ENCODE data around the gene FGFBP3.

GRCh38 chr10:91860885-91861284 is 48.4 kb downstream of the FGFBP3 start:
- no peak for TF ChIP-seq CTCF (IDR thresholded peaks at IDR 0.05; ENCODE audit: insufficient read depth, low read length, poor library complexity, severe bottlenecking)
- no peak for TF ChIP-seq EZH2phosphoT487 (conservative IDR thresholded peaks at IDR 0.05; ENCODE audit: low read length)

Data from SU-DHL-6 (cell line).